ENCODE results near the gene LIPM. TPM values are rescaled to one million over a fixed set of nuclear protein-coding genes. Genes with fewer than 3 reads are reported as not detected.

LIPM gene
- total RNA-seq, 1 experiment from 2014 or later: not detected

- Mint-ChIP-seq H3K4me1 (ENCODE audit: insufficient read depth, unreplicated experiment) (no peaks in the 10 kb centered on the region), H3K27me3 (ENCODE audit: insufficient read depth, unreplicated experiment) (no peaks in the 10 kb centered on the region), H3K9me3 (ENCODE audit: unreplicated experiment) (no peaks in the 10 kb centered on the region), H3K4me3 (ENCODE audit: unreplicated experiment) (no peak overlapping the region), H3K27ac (ENCODE audit: low read depth, unreplicated experiment) (no peak overlapping the region), H3K36me3 (ENCODE audit: insufficient read depth, unreplicated experiment) (no peaks in the 10 kb centered on the region)
- POLR2A ChIA-PET: interaction anchor here (0.6 to 1.2 kb wide), 2 partner anchors 9 to 128 kb away, joined by 3 to 4 read pairs; no protein-coding TSS in a partner anchor
- no peak for TF ChIP-seq CTCF (IDR thresholded peaks at IDR 0.05; ENCODE audit: unreplicated experiment)
- CTCF ChIA-PET: interaction anchor here (0.5 to 1.5 kb wide), 7 partner anchors 10 to 238 kb away, joined by 3 to 5 read pairs (median 3); no protein-coding TSS in a partner anchor
- BruUV-seq (replicated peaks): no TSS peak
- intact Hi-C loops (cut with micrococcal nuclease): no loop called here
- DNase-seq (ENCODE audit: unreplicated experiment): no peak
These were observed 1.7 kb downstream of the LIPM start for GRCh38 chr10:88804083-88804812.

GRCh38 chr10:88805361-88805760 lies 2.8 kb downstream of the LIPM start:
- no TSS peak for BruUV-seq (replicated peaks)
- no peak overlapping the region for H3K27ac Mint-ChIP-seq (ENCODE audit: low read depth, unreplicated experiment)
- POLR2A ChIA-PET: interaction anchor here (0.6 to 1.2 kb wide), 2 partner anchors 10 to 13 kb away, joined by 3 to 4 read pairs; no protein-coding TSS in a partner anchor
- H3K4me1 Mint-ChIP-seq (ENCODE audit: insufficient read depth, unreplicated experiment): peaks cover 5% of the 10 kb centered on the region
- H3K36me3 Mint-ChIP-seq (ENCODE audit: insufficient read depth, unreplicated experiment): no peaks in the 10 kb centered on the region
- no peak for TF ChIP-seq CTCF (IDR thresholded peaks at IDR 0.05; ENCODE audit: unreplicated experiment)
- no peaks in the 10 kb centered on the region for H3K9me3 Mint-ChIP-seq (ENCODE audit: unreplicated experiment)
- no peaks in the 10 kb centered on the region for H3K27me3 Mint-ChIP-seq (ENCODE audit: insufficient read depth, unreplicated experiment)
- intact Hi-C loops (cut with micrococcal nuclease): no loop called here
- CTCF ChIA-PET: interaction anchor here (0.5 to 1.3 kb wide), 7 partner anchors 8 to 1209 kb away, joined by 3 to 4 read pairs (median 3); no protein-coding TSS in a partner anchor
- no peak for DNase-seq (ENCODE audit: unreplicated experiment)
- no peak overlapping the region for H3K4me3 Mint-ChIP-seq (ENCODE audit: unreplicated experiment)

GRCh38 chr10:88805924-88806323 lies 3.4 kb downstream of the LIPM start:
- Mint-ChIP-seq H3K27ac (ENCODE audit: low read depth, unreplicated experiment) (no peak overlapping the region), H3K4me3 (ENCODE audit: unreplicated experiment) (no peak overlapping the region), H3K27me3 (ENCODE audit: insufficient read depth, unreplicated experiment) (no peaks in the 10 kb centered on the region), H3K4me1 (ENCODE audit: insufficient read depth, unreplicated experiment) (peaks cover 8% of the 10 kb centered on the region), H3K9me3 (ENCODE audit: unreplicated experiment) (no peaks in the 10 kb centered on the region), H3K36me3 (ENCODE audit: insufficient read depth, unreplicated experiment) (no peaks in the 10 kb centered on the region)
- CTCF ChIA-PET: interaction anchor here (0.7 to 0.8 kb wide), 2 partner anchors 119 to 241 kb away, joined by 3 read pairs; no protein-coding TSS in a partner anchor
- TF ChIP-seq CTCF (IDR thresholded peaks at IDR 0.05; ENCODE audit: unreplicated experiment): no peak
- POLR2A ChIA-PET: no interaction called here
- intact Hi-C loops (cut with micrococcal nuclease): no loop called here
- DNase-seq (ENCODE audit: unreplicated experiment): no peak
- no TSS peak for BruUV-seq (replicated peaks)

GRCh38 chr10:88809621-88810020 lies 7.1 kb downstream of the LIPM start:
- H3K4me3 Mint-ChIP-seq (ENCODE audit: unreplicated experiment): no peak overlapping the region
- intact Hi-C loops (cut with micrococcal nuclease): loop anchor here (1.0 to 10.0 kb wide), 4 partner anchors 116 to 335 kb away; no protein-coding TSS in a partner anchor
- POLR2A ChIA-PET: interaction anchor here (0.6 to 1.2 kb wide), 3 partner anchors 11 to 244 kb away, joined by 3 to 4 read pairs (median 3); partner anchors contain the start of gene STAMBPL1
- TF ChIP-seq CTCF (IDR thresholded peaks at IDR 0.05; ENCODE audit: unreplicated experiment): no peak
- CTCF ChIA-PET: interaction anchor here (0.5 to 5.0 kb wide), 24 partner anchors 12 to 410 kb away, joined by 3 to 81 read pairs (median 4); no protein-coding TSS in a partner anchor
- H3K9me3 Mint-ChIP-seq (ENCODE audit: unreplicated experiment): no peaks in the 10 kb centered on the region
- H3K27ac Mint-ChIP-seq (ENCODE audit: low read depth, unreplicated experiment): no peak overlapping the region
- BruUV-seq (replicated peaks): no TSS peak
- H3K36me3 Mint-ChIP-seq (ENCODE audit: insufficient read depth, unreplicated experiment): no peaks in the 10 kb centered on the region
- DNase-seq (ENCODE audit: unreplicated experiment): no peak
- no peaks in the 10 kb centered on the region for H3K27me3 Mint-ChIP-seq (ENCODE audit: insufficient read depth, unreplicated experiment)
- H3K4me1 Mint-ChIP-seq (ENCODE audit: insufficient read depth, unreplicated experiment): peaks cover 8% of the 10 kb centered on the region
